CD4-positive, alpha-beta T cell treated with Interleukin-1 beta for 1 hour (primary cell): ENCODE measurements around the gene HBEGF.

Source experiments
- DNase-seq, 2 donors: peaks; one replicate each; pipeline ENCODE4 v3.0.0-alpha.2; 2020 to 2022

Gene HBEGF

GRCh38 chr5:140301136-140301535 lies 45.3 kb downstream of the HBEGF start:
- no peak for DNase-seq

- DNase-seq = no peak
Observed at GRCh38 chr5:140299056-140299455, 47.3 kb downstream of the HBEGF start.

GRCh38 chr5:140298183-140298601 lies 48.2 kb downstream of the HBEGF start:
- no peak for DNase-seq

GRCh38 chr5:140297283-140297682 lies 49.1 kb downstream of the HBEGF start:
- no peak for DNase-seq

GRCh38 chr5:140296289-140296688 lies 50.1 kb downstream of the HBEGF start:
- no peak for DNase-seq

GRCh38 chr5:140295414-140295813 lies 51.0 kb downstream of the HBEGF start:
- DNase-seq = no peak

DNA sequence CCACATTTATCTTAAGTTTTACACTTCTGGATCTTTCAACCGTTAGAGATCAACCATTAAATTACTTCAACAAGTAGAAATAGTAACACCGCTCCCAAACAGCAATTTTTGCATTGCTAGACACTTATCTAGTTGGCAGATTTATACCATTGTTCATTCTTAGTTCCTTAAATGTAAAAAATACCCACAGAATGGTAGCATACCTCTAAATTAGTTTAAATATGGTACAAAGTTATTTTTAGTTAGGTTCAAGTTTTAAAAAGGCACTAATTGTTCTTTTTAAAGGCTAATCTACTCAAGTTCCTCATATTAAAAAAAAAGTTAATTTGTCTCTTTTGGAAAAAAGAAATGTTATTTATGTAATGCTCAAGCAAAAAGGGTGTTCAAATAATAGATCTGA lies 51.6 kb downstream of the HBEGF start:
- no peak for DNase-seq

DNA sequence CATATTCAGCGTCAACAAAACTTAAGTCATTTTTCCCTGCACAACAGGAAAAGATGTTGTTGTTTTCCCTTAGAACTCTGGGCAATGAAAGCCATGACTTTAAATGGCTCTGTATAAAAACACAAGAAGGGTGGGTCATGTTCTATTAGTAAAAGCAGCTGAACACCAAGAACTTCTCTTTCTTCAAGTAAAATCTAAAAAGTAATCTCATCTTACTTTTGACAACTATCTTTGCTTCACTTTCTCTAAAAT lies 52.6 kb downstream of the HBEGF start:
- no peak for DNase-seq

- no peak for DNase-seq
Observed at GRCh38 chr5:140293091-140293848, 53.1 kb downstream of the HBEGF start.

DNA sequence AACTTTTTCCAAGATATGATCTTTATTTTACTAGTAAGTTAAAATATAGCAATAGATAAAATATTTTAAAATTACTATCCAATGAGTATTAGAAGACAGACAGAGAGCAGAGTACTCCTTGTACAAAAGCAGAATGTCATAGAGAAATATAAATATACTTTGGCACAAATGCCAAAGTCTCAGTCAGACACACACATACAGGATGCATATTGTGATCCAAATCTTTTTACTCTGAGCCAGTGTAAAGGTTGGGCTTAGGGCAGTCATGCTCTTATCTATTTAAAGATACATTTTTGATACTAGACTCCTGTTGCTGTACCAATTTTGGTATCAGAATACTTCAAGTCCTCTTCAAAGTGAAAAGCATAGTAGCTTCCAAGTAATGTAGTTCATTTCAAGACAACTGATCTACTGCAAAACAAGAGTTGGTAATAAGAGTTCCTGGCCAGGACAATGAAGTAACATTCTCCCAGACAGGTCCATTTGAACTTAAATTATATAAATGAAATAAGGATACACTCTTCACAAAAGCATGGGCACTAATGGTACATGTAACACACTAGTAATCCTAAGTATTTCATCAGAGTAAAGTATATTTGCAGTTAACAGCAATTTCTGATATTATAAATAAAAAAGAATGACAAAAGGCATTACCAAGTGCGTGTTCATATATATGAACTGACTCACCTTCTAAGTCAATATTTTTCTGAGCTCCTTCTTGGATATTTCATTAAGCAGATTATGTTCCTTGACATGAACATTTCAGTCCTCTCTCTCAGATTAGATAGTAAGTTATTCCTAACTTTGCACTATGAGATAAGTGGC lies 54.0 kb downstream of the HBEGF start:
- no peak for DNase-seq

DNA sequence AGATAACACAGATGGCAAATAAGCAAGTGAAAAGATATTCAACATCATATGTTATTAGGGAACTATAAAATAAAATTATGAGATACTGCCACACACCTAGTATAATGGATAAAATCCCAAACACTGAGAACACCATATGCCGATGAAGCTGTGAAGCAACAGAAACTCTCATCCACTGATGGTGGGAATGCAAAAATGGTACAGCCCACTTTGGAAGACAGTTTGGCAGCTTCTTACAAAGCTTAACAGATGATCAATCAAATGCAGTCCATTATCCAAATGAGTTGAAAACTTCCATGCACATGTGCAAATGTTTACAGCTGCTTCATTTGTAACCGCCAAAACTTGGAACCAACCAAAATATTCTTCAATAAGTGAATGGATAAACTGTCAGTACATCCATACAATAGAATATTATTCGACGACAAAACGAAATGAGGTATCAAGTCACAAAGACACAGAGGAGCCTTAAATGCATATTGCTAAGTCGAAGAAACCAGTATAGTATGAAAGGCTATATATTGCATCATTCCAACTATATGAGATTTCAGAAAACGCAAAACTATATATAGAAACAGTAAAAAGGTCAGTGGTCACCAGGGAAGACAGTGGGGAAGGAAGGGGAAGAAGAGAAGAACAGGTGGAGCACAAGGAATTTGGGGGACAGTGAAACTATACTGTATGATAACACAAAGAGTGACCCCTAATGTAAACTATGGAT lies 58.4 kb downstream of the HBEGF start:
- DNase-seq = no peak

GRCh38 chr5:140286424-140286823 lies 60.0 kb downstream of the HBEGF start:
- no peak for DNase-seq

- DNase-seq = no peak
Observed at GRCh38 chr5:140284013-140284412, 62.4 kb downstream of the HBEGF start.
